GM12878 (cell line): ENCODE data around the gene RABL6. TPM values are rescaled to one million over a fixed set of nuclear protein-coding genes. Genes with fewer than 3 reads are reported as not detected.

ENCODE experiments used
- ATAC-seq: fragments of 200-7000 bp; cut with Tn5 transposase; 3 replicates; pipeline ENCODE4 v1.9.1; 2020; ENCODE audit warnings: mild to moderate bottlenecking, moderate library complexity
- BruUV-seq: library from RNA; stranded (reverse); fragments of 400-500 nt; replicated peaks from 2 replicates; lab custom pipeline; 2021; lab: Mats Ljungman, UMichigan
- CTCF ChIA-PET: fragments of 300-600 bp; sonication (Branson Sonifier 250); formaldehyde crosslinking; extraction: SDS; loops from one replicate; lab custom pipeline; 2021; ENCODE audit warnings: inconsistent platforms; lab: Yijun Ruan, JAX
- POLR2A ChIA-PET: fragments of 350-600 bp; formaldehyde crosslinking; extraction: SDS; loops from one replicate; lab custom pipeline; 2021; ENCODE audit warnings: inconsistent platforms; lab: Charles Lee
- RAD21 ChIA-PET: fragments of 300-600 bp; sonication (Branson Sonifier 250); formaldehyde crosslinking; loops from one replicate; lab custom pipeline; 2023; ENCODE audit warnings: antibody characterized with exemption; ENCODE audit not compliant: unreplicated experiment; lab: Charles Lee
- SMC1A ChIA-PET: fragments of 300-600 bp; sonication (Branson Sonifier 250); formaldehyde crosslinking; loops from one replicate; lab custom pipeline; 2023; ENCODE audit not compliant: unreplicated experiment, uncharacterized antibody; lab: Charles Lee
- DNase-seq: peaks from one replicate; pipeline ENCODE4 v3.0.0-alpha.2; 2011; ENCODE audit warnings: low read depth, low spot score
- FAIRE-seq: peaks from 3 replicates; lab custom pipeline; 2011; peaks lifted over from hg19 to GRCh38; lab: Jason Lieb, UNC
- H2AFZ ChIP-seq: 2 replicates; pipeline ENCODE4 v1.6.0; 2011; ENCODE audit warnings: low read depth, low read length, control low read depth; ENCODE audit not compliant: control insufficient read depth
- H3K27ac ChIP-seq: 2 replicates; pipeline ENCODE4 v1.5.1; 2011; ENCODE audit warnings: control low read depth; ENCODE audit not compliant: control insufficient read depth, insufficient read depth
- H3K27me3 ChIP-seq, 2 experiments: replicated peaks in 1 of 2; 2 replicates each; pipeline versions ENCODE4 v1.6.0 to v1.6.1; 2011; ENCODE audit warnings: low read length in 1 of 2; ENCODE audit not compliant: control insufficient read depth in 2 of 2, insufficient read depth in 2 of 2
- H3K36me3 ChIP-seq, 2 experiments: 2 replicates each; pipeline ENCODE4 v1.5.1; 2011; ENCODE audit warnings: low read length in 1 of 2; ENCODE audit not compliant: control insufficient read depth in 2 of 2, insufficient read depth in 2 of 2
- H3K4me1 ChIP-seq: 2 replicates; pipeline ENCODE4 v1.6.1; 2011; ENCODE audit warnings: mild to moderate bottlenecking, low read length, moderate library complexity, mixed read lengths; ENCODE audit not compliant: control insufficient read depth, insufficient read depth
- H3K4me2 ChIP-seq: 2 replicates; pipeline ENCODE4 v1.6.0; 2011; ENCODE audit warnings: control low read depth; ENCODE audit not compliant: control insufficient read depth, insufficient read depth
- H3K4me3 ChIP-seq: fragments of 200-600 bp; sonication (generic); 2 replicates; pipeline ENCODE4 v1.5.1; 2016
- H3K79me2 ChIP-seq: 2 replicates; pipeline ENCODE4 v1.6.0; 2011; ENCODE audit warnings: low read length; ENCODE audit not compliant: control insufficient read depth, insufficient read depth
- H3K9ac ChIP-seq: 2 replicates; pipeline ENCODE4 v1.8.0; 2011; ENCODE audit warnings: low read length, control low read depth, mixed read lengths; ENCODE audit not compliant: control insufficient read depth, insufficient read depth
- H3K9me3 ChIP-seq: replicated peaks from 3 replicates; pipeline ENCODE4 v1.5.1; 2011; ENCODE audit warnings: mild to moderate bottlenecking, low read length; ENCODE audit not compliant: control insufficient read depth, insufficient read depth
- H4K20me1 ChIP-seq: 2 replicates; pipeline ENCODE4 v1.6.0; 2011; ENCODE audit not compliant: control insufficient read depth, insufficient read depth
- CEBPB ChIP-seq, 2 experiments: fragments of 150-350 bp in 1 of 2; IDR thresholded peaks; 2 replicates each; pipeline ENCODE4 v1.6.1; 2012 to 2014; ENCODE audit warnings: low read depth in 2 of 2, low read length in 2 of 2, borderline replicate concordance in 1 of 2, inconsistent platforms in 1 of 2
- CREM ChIP-seq: IDR thresholded peaks from 2 replicates; pipeline ENCODE4 v1.6.1; 2014; ENCODE audit warnings: antibody characterized with exemption, low read depth
- E4F1 ChIP-seq: fragments of 450-650 bp; IDR thresholded peaks from 2 replicates; pipeline ENCODE4 v1.6.1; 2018; ENCODE audit warnings: borderline replicate concordance, mild to moderate bottlenecking; ENCODE audit not compliant: partially characterized antibody
- FOS ChIP-seq: IDR thresholded peaks from 3 replicates; pipeline ENCODE4 v1.6.1; 2011; ENCODE audit warnings: borderline replicate concordance; ENCODE audit not compliant: insufficient read length; ENCODE audit errors: extremely low read depth
- FOXK2 ChIP-seq: fragments of 450-650 bp; IDR thresholded peaks from 2 replicates; pipeline ENCODE4 v1.6.1; 2017; ENCODE audit warnings: mild to moderate bottlenecking, moderate library complexity
- JUNB ChIP-seq: IDR thresholded peaks from 2 replicates; pipeline ENCODE4 v1.6.1; 2016; ENCODE audit warnings: antibody characterized with exemption, mild to moderate bottlenecking
- KDM1A ChIP-seq: fragments of 200-600 bp; sonication (generic); IDR thresholded peaks from 2 replicates; pipeline ENCODE4 v1.6.1; 2016; ENCODE audit warnings: borderline replicate concordance
- MXI1 ChIP-seq: fragments of 150-350 bp; IDR thresholded peaks from 2 replicates; pipeline ENCODE4 v1.6.1; 2011; ENCODE audit warnings: low read depth, mild to moderate bottlenecking, inconsistent platforms, low read length, improper control_type of control experiment
- NKRF ChIP-seq: fragments of 450-650 bp; conservative IDR thresholded peaks from 2 replicates; pipeline ENCODE4 v1.6.1; 2017; ENCODE audit warnings: mild to moderate bottlenecking, moderate library complexity
- PAX8 ChIP-seq: fragments of 450-650 bp; IDR thresholded peaks from 2 replicates; pipeline ENCODE4 v1.6.1; 2017; ENCODE audit warnings: mild to moderate bottlenecking, moderate library complexity
- PML ChIP-seq: IDR thresholded peaks from 2 replicates; pipeline ENCODE4 v1.6.1; 2012; ENCODE audit warnings: low read length, inconsistent platforms
- RB1 ChIP-seq: fragments of 450-650 bp; formaldehyde crosslinking; IDR thresholded peaks from 2 replicates; pipeline ENCODE4 v1.6.1; 2017; ENCODE audit warnings: mild to moderate bottlenecking, borderline replicate concordance
- SMARCA5 ChIP-seq: fragments of 450-650 bp; IDR thresholded peaks from 2 replicates; pipeline ENCODE4 v1.6.1; 2017; ENCODE audit warnings: mild to moderate bottlenecking
- SPI1 ChIP-seq: IDR thresholded peaks from 2 replicates; pipeline ENCODE4 v1.6.1; 2011; ENCODE audit warnings: low read depth, mild to moderate bottlenecking, low read length, moderate library complexity, borderline replicate concordance; ENCODE audit not compliant: insufficient read depth
- SREBF1 ChIP-seq: IDR thresholded peaks from 2 replicates; pipeline ENCODE4 v1.6.1; 2012; ENCODE audit warnings: mild to moderate bottlenecking, low read length
- ZNF687 ChIP-seq: fragments of 450-650 bp; IDR thresholded peaks from 2 replicates; pipeline ENCODE4 v1.6.1; 2017; ENCODE audit warnings: mild to moderate bottlenecking, moderate library complexity
- WGBS: methylation state at CpG from one replicate; pipeline ENCODE4 v1.1.6; 2016; ENCODE audit warnings: low lambda C conversion rate; ENCODE audit not compliant: insufficient replicate concordance, insufficient coverage; ENCODE audit errors: missing lambda C conversion rate; 5-methylcytosine and 5-hydroxymethylcytosine counted together
- in situ Hi-C: fragments of 300-500 bp; cut with MboI; formaldehyde crosslinking; loops from 9 replicates; pipeline ENCODE4 v1.14.3; 2018; ENCODE audit warnings: mixed read lengths
- intact Hi-C: fragments of 100-400 bp; cut with micrococcal nuclease; formaldehyde crosslinking; loops from one replicate; pipeline ENCODE4 v1.14.2; 2022; ENCODE audit not compliant: unreplicated experiment
- polyA plus RNA-seq, 11 experiments: library from polyadenylated mRNA; depleted of rRNA in 4 of 11; unstranded in 6 of 11; stranded (reverse) in 5 of 11; fragments of >200 nt; fragmentation: Nextera tagmentation in 4 of 11; fragmentation: Illumina TruSeq in 1 of 11; extraction: Ambion mirVana in 4 of 11; extraction: Trizol in 1 of 11; gene quantifications; 1 replicate in 1 of 11; 2 replicates in 10 of 11; pipeline versions ENCODE4 v1.2.1 to v1.2.3, GENCODE V29; 2011 to 2016; ENCODE audit warnings: inconsistent platforms in 2 of 11, missing spikeins in 2 of 11, low read depth in 1 of 11
- total RNA-seq, 4 experiments: library from RNA; depleted of rRNA in 3 of 4; stranded (reverse); fragments of >200 nt in 3 of 4; fragmentation: Illumina TruSeq in 1 of 4; extraction: Trizol in 1 of 4; gene quantifications; 2 replicates each; pipeline versions ENCODE4 v1.2.1 to v1.2.3, GENCODE V29; 2013 to 2021

RABL6 gene
- total and polyA plus RNA-seq, 10 of the 15 experiments (the other 5 are each of a cell fraction or from before 2014, with no cell fraction given) = 1.4 to 134 (median 42.7) TPM

GRCh38 chr9:136840140-136840876 lies 32.6 kb downstream of the RABL6 start:
- Histone ChIP-seq H3K27me3 (no peaks in the 10 kb centered on the region), H3K4me3 (no peak overlapping the region), H4K20me1 (no peaks in the 10 kb centered on the region; the same call in 1 of the 2 replicates), H3K9ac (no peak overlapping the region), H3K9me3 (no peaks in the 10 kb centered on the region; the same call in 2 of the 3 replicates), H3K36me3 (no peaks in the 10 kb centered on the region), H3K4me1 (peaks cover 6% of the 10 kb centered on the region; the same call in 1 of the 2 replicates), H3K4me2 (no peak overlapping the region), H2AFZ (no peak overlapping the region), H3K27ac (no peak overlapping the region), H3K79me2 (no peaks in the 10 kb centered on the region)
- WGBS = 88% methylated on average over 28 of the region's 32 CpGs
- ChIA-PET CTCF (interaction anchor here (4.3 kb wide), 1 partner anchor 194 kb away, joined by 35 read pairs; no protein-coding TSS in a partner anchor), SMC1A (no interaction called here), POLR2A (interaction anchor here (1.3 kb wide), 1 partner anchor 30 kb away, joined by 3 read pairs; no protein-coding TSS in a partner anchor), RAD21 (no interaction called here)
- FAIRE-seq = no peak
- no peak for ATAC-seq
- no peak for TF ChIP-seq CEBPB (IDR thresholded peaks at IDR 0.05; ENCODE audit: borderline replicate concordance in 1 of 2, low read depth in 2 of 2, low read length in 2 of 2)
- no peak for TF ChIP-seq ZNF687
- no peak for TF ChIP-seq JUNB
- no peak for TF ChIP-seq E4F1
- no peak for TF ChIP-seq SMARCA5
- no peak for TF ChIP-seq NKRF
- TF ChIP-seq MXI1 = no peak
- TF ChIP-seq KDM1A = no peak
- no peak for TF ChIP-seq PML
- no peak for TF ChIP-seq RB1
- TF ChIP-seq SPI1 = no peak
- no peak for TF ChIP-seq FOS
- no peak for TF ChIP-seq CREM
- no peak for TF ChIP-seq SREBF1
- TF ChIP-seq PAX8 = no peak
- no peak for TF ChIP-seq FOXK2
- in situ Hi-C loops = no loop called here
- intact Hi-C loops = no loop called here
- DNase-seq = no peak
- BruUV-seq = TSS peak; percentile 82
